Measurements from ENCODE around the gene WDR59.

GRCh38 chr16:74841904-74842303, 143.0 kb downstream of the WDR59 start:
- TF ChIP-seq POLR2A (IDR thresholded peaks at IDR 0.05; ENCODE audit: low read length) = no peak
- TF ChIP-seq GATA1 (IDR thresholded peaks at IDR 0.05; ENCODE audit: low read depth, low read length) = no peak
